ENCODE data around the gene IL7R. TPM values are rescaled to one million over a fixed set of nuclear protein-coding genes. Genes with fewer than 3 reads are reported as not detected.

IL7R gene
- total RNA-seq, 1 experiment from 2014 or later, result 0.41 TPM

DNA sequence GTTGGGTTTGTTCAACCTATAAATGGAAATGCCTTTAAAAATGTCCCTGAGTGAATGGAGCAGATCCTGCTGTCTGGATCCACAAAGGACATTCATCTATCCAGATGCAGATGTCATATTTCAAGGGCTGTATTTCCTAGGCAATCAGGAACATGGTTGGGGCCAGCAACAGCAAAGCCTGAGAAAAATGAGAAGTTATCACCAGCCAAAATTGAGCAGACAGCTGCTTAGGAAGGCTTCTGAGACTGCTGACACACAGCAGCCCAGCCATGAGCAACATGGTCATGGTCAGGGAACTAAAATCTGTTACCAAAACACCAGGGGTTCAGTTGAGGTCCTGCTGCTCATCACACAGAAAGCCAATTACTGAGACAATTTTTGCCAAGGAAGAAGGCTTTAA lies 9.2 kb upstream of the IL7R start:
- Histone ChIP-seq H3F3A (ENCODE audit: insufficient read depth, low read depth) (no peaks in the 10 kb centered on the region), H3K4me3 (no peak overlapping the region), H4K20me1 (ENCODE audit: insufficient read depth) (no peaks in the 10 kb centered on the region), H3K79me2 (ENCODE audit: low read depth) (no peaks in the 10 kb centered on the region), H2AFZ (no peak overlapping the region), H3K27ac (no peak overlapping the region), H3K9me3 (ENCODE audit: insufficient read depth, low read depth) (peaks cover 9% of the 10 kb centered on the region), H3K4me1 (replicated peaks; ENCODE audit: insufficient read depth) (no peaks in the 10 kb centered on the region; the same call in 1 of the 2 replicates), H3K36me3 (ENCODE audit: low read depth) (no peaks in the 10 kb centered on the region), H3K9me2 (ENCODE audit: insufficient read depth) (no peaks in the 10 kb centered on the region), H3K4me2 (no peak overlapping the region), H3K27me3 (ENCODE audit: insufficient read depth, low read depth) (no peaks in the 10 kb centered on the region)
- TF ChIP-seq EZH2 (IDR thresholded peaks at IDR 0.05; ENCODE audit: low read depth) (no peak), CTCF (conservative IDR thresholded peaks at IDR 0.05) (no peak)
- DNase-seq, result no peak
- no TSS peak for BruUV-seq (replicated peaks)
- intact Hi-C loops (cut with micrococcal nuclease; ENCODE audit: unreplicated experiment), result no loop called here
- CTCF ChIA-PET, result no interaction called here
- POLR2A ChIA-PET (ENCODE audit: unreplicated experiment), result no interaction called here

DNA sequence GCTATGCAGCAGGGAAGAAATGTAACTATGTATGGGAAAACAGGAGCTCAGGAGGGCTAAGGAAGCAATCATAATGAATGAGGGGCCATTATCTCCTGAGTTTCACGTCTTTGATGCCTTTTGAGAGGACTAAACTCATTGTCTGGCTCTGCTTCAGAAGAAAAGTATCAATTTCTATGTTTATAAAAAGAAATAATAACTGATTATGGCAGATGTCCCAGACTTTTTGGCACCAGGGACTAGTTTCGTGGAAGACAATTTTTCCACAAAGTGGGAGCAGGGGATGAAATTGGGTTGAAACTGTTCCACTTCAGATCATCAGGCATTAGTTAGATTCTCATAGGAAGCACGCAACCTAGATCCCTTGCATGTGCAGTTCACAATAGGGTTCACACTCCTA lies 8.7 kb upstream of the IL7R start:
- Histone ChIP-seq H3K4me3 (no peak overlapping the region), H3F3A (ENCODE audit: insufficient read depth, low read depth) (no peaks in the 10 kb centered on the region), H2AFZ (no peak overlapping the region), H3K27ac (no peak overlapping the region), H3K27me3 (ENCODE audit: insufficient read depth, low read depth) (no peaks in the 10 kb centered on the region), H3K4me2 (no peak overlapping the region), H4K20me1 (ENCODE audit: insufficient read depth) (no peaks in the 10 kb centered on the region), H3K4me1 (replicated peaks; ENCODE audit: insufficient read depth) (no peaks in the 10 kb centered on the region; the same call in 1 of the 2 replicates), H3K36me3 (ENCODE audit: low read depth) (no peaks in the 10 kb centered on the region), H3K9me2 (ENCODE audit: insufficient read depth) (no peaks in the 10 kb centered on the region), H3K79me2 (ENCODE audit: low read depth) (no peaks in the 10 kb centered on the region), H3K9me3 (ENCODE audit: insufficient read depth, low read depth) (peaks cover 4% of the 10 kb centered on the region)
- CTCF ChIA-PET, result no interaction called here
- no TSS peak for BruUV-seq (replicated peaks)
- intact Hi-C loops (cut with micrococcal nuclease; ENCODE audit: unreplicated experiment), result no loop called here
- no peak for TF ChIP-seq EZH2 (IDR thresholded peaks at IDR 0.05; ENCODE audit: low read depth)
- TF ChIP-seq CTCF (conservative IDR thresholded peaks at IDR 0.05), result no peak
- no peak for DNase-seq
- POLR2A ChIA-PET (ENCODE audit: unreplicated experiment), result no interaction called here

- Histone ChIP-seq H3F3A (ENCODE audit: insufficient read depth, low read depth) (no peaks in the 10 kb centered on the region), H2AFZ (no peak overlapping the region), H3K4me3 (no peak overlapping the region), H3K9me2 (ENCODE audit: insufficient read depth) (no peaks in the 10 kb centered on the region), H3K9me3 (ENCODE audit: insufficient read depth, low read depth) (no peaks in the 10 kb centered on the region; the same call in 1 of the 2 replicates), H3K4me2 (no peak overlapping the region), H3K4me1 (replicated peaks; ENCODE audit: insufficient read depth) (no peaks in the 10 kb centered on the region; the same call in 1 of the 2 replicates), H3K27me3 (ENCODE audit: insufficient read depth, low read depth) (no peaks in the 10 kb centered on the region), H4K20me1 (ENCODE audit: insufficient read depth) (no peaks in the 10 kb centered on the region), H3K79me2 (ENCODE audit: low read depth) (no peaks in the 10 kb centered on the region), H3K27ac (no peak overlapping the region), H3K36me3 (ENCODE audit: low read depth) (no peaks in the 10 kb centered on the region)
- TF ChIP-seq CTCF (conservative IDR thresholded peaks at IDR 0.05) (no peak), EZH2 (IDR thresholded peaks at IDR 0.05; ENCODE audit: low read depth) (no peak)
- ChIA-PET CTCF (no interaction called here), POLR2A (ENCODE audit: unreplicated experiment) (interaction anchor here (0.6 kb wide), 1 partner anchor 921 kb away, joined by 3 read pairs; no protein-coding TSS in a partner anchor)
- BruUV-seq (replicated peaks), result no TSS peak
- intact Hi-C loops (cut with micrococcal nuclease; ENCODE audit: unreplicated experiment), result no loop called here
- DNase-seq, result no peak
These were observed 6.8 kb upstream of the IL7R start for GRCh38 chr5:35849860-35850259.

Measured in PC-9 (cell line).